Measurements from ENCODE around the gene CDH5.
"Not testable (repeated sequence)": the region's sequence is repeated elsewhere in the genome, so short reads cannot be mapped to it uniquely, and the experiment has no call there.

The CDH5 gene

GRCh38 chr16:66441586-66442375 is 75.3 kb downstream of the CDH5 start:
- DNase-seq: no peak

- DNase-seq: no peak
These were observed 76.2 kb downstream of the CDH5 start for GRCh38 chr16:66442502-66443268.

- DNase-seq: no peak
These were observed 76.8 kb downstream of the CDH5 start for GRCh38 chr16:66443269-66443652.

GRCh38 chr16:66444049-66444481 is 77.6 kb downstream of the CDH5 start:
- DNase-seq: no peak

GRCh38 chr16:66446737-66447136 is 80.2 kb downstream of the CDH5 start:
- DNase-seq: no peak

GRCh38 chr16:66447491-66447890 is 81.0 kb downstream of the CDH5 start:
- DNase-seq: no peak

GRCh38 chr16:66451548-66451947 is 85.1 kb downstream of the CDH5 start:
- no peak for DNase-seq

- not testable (repeated sequence) for DNase-seq
These were observed 86.7 kb downstream of the CDH5 start for GRCh38 chr16:66453230-66453629.

Data from NCI-H1436 treated with DMSO at 0.1 percent for 48 hours (cell line).